Muscle of arm (tissue), 12 donors: ENCODE measurements around the gene OSBPL2. TPM values are rescaled to one million over a fixed set of nuclear protein-coding genes. Genes with fewer than 3 reads are reported as not detected.

Experiments
- DNase-seq: peaks from one replicate; pipeline ENCODE4 v3.0.0-alpha.2; 2013
- polyA plus RNA-seq, 12 donors: library from polyadenylated mRNA; unstranded; fragments of 120-200 nt; gene quantifications; one replicate each; pipeline ENCODE4 v1.2.1, GENCODE V29; 2013; ENCODE audit not compliant: insufficient read length in 12 of 12

The OSBPL2 gene
- polyA plus RNA-seq, 12 donors = 24.1 to 43.3 (median 30.6) TPM; not detected in 1

GRCh38 chr20:62280303-62280702, 42.0 kb downstream of the OSBPL2 start:
- DNase-seq = no peak

DNA sequence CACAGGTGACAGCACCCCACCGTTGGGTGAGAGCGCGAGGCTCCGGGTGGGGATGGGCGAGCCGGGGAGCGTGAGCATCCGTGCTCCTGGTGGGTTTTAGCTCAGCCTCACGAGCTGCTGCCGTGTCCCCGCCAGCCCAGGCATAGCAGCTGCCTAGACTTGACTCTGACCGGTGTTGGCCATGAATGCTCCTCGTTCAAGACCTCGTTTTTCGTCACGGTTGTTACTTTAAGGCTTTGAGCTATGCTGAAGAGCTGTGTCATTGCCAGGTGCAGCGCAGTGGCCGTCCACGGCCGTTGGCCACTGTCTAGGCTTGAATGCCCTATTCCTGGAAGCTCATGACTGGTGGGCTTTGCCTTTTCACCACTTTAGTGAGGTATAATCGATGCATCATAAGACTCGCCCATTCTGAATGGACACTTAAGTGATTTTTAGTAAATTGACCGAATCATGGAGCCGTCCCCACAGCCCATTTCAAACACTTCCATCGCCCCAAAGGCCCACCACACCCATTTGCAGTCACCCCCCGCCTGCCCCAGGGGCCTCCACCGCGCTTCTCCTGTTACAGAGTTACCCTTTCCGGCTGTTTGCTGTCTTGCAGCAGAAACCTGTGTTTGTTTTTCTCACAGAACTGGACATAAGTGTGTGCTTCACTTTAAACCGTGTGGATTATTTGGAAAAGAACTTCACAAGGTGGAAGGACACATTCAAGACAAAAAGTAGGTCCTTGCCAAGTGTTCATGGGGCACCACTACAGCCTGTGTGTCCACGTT, 43.0 kb downstream of the OSBPL2 start:
- DNase-seq = no peak

- no peak for DNase-seq
Measured at GRCh38 chr20:62282103-62282502, 43.8 kb downstream of the OSBPL2 start.

DNA sequence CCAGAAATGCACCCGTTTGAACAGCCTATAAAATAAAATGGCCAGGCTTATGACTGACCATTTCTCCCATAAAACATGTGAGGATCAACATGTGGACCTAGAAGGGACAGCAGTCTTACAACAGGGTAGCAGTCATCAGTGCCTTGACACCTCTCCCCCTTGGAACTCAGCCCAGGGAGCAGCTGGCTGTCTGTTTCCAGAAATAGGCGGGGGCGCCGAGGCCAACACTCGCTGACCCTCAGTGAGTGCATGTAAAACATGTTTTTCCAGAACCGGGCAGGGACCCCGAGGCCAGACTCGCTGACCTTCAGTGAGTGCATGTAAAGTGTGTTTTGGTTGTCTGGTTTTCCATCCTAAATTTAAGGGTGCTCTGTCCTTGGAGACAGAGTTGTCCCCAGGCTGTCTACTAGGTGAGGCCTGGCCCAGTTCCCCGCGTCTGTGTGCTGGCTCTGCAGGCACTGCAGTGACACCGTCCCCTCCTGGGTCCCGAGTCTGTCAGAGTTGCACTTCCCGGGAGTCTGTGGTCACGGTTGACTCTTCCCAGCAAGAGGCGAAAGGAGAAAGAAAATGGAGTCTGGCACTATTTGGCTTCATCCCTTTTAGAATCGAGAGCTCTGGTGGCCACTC, 44.7 kb downstream of the OSBPL2 start:
- no peak for DNase-seq

DNA sequence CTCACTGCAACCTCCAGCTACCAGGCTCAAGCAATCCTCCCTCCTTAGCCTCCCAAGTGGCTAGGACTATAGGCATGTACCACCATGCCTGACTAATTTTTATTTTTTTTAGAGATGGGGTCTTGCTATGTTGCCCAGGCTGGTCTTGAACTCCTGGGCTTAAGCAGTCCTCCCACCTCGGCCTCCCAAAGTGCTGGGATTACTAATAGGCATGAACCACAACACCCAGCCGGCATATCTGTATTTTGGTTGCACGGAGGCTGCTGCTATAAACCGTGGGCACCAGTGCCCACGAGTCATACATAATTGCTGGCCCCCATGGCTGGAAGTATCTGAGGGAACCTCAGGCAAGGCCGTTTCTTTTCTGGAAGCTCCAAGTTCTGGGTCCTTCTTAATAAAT, 46.1 kb downstream of the OSBPL2 start:
- DNase-seq = no peak

- DNase-seq = no peak
Measured at GRCh38 chr20:62285151-62285550, 46.8 kb downstream of the OSBPL2 start.

DNA sequence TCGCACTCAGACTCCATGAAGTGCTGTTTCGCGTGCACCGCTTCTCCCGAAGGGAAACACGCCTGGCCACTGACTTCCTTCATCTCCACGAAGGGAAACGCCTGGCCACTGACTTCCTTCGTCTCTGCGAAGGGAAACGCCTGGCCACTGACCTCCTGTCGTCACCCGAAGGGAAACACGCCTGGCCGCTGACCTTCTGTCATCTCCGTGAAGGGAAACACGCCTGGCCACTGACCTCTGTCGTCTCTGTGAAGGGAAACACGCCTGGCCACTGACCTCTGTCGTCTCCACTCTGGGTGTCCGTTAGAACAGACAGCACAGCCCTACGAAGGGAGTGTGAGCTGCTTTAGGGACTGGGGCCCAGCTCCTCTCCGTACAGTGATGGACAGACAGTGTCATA, 47.4 kb downstream of the OSBPL2 start:
- DNase-seq = no peak

DNA sequence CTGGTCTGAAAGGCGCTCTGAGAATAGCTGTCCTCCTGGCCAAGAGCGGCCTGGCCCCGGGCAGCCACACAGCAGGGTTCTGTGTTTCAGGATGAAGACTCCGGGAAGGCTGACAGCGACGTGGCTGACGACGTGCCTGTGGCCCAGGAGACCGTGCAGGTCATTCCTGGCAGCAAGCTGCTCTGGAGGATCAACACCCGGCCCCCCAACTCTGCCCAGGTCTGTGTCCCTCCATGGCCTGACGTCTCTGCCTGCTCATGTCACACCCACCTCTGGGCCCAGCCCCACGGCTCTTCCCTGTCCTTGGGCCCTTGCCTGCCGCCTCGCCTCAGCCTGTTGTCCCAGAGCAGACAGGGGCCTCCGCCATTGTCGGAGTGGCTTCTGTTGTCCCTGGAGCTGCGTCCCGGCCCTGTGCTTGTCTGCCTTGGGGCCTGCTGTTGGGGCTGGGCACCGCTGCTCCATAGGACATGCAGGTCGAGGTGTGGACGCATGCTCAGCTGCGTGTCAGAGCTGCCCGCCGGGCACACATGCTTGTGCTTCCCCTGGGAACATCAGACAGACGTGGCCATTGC, 48.3 kb downstream of the OSBPL2 start:
- DNase-seq = no peak

DNA sequence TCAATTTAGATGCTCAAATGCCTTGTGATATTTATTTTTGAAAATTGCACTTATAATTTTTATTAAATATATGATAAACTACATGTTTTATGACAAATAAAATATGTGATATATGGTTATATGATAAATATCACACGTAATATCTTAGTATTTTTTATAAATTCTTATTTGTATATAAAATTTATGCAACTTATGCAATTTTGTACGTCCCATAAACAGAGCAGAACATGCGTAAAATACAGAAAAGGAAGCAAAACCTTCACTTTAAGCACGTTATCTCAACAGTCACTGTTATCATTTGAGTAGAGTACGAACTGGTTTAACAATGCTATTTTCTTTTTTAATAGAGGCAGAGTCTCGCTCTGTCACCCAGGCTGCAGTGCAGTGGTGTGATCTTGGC, 48.8 kb downstream of the OSBPL2 start:
- DNase-seq = no peak

DNA sequence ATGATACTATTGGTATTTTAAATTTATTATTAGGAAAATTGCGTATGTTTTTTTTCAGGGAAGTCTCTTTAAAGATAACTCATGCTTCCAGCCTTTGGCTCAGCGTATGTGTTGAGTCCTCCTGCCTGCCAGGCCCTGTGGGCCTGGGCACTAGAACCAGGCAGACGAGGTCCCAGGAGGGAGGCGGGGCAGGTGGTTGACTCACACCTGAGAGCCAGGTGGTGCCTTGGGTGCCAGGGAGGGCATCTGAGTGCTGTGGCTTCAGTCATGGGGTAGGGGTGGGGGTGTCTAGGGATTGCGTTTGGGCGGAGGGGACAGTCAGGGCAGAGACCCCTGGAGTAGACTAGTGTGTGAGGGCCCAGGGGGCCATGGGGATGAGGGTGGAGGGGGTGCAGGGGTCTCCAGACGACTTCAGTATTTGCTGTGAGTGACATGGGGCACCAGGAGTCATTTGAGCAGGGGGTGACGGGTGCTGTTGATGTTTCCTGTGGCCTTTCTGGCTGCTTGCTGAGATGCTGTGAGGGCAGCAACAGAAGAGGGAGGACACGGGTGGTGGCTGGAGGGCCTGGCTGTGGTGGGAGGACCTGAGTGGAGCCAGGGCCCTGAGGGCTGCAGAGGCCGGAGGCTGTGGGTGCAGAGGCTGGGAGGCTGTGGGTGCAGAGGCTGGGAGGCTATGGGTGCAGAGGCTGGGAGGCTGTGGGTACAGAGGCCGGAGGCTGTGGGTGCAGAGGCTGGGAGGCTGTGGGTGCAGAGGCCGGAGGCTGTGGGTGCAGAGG, 49.6 kb downstream of the OSBPL2 start:
- no peak for DNase-seq

GRCh38 chr20:62288535-62289105, 50.3 kb downstream of the OSBPL2 start:
- no peak for DNase-seq

- no peak for DNase-seq
Measured at GRCh38 chr20:62289131-62289530, 50.8 kb downstream of the OSBPL2 start.

- DNase-seq = no peak
Measured at GRCh38 chr20:62289898-62290297, 51.6 kb downstream of the OSBPL2 start.

GRCh38 chr20:62291251-62292066, 53.1 kb downstream of the OSBPL2 start:
- no peak for DNase-seq

GRCh38 chr20:62292108-62292507, 53.8 kb downstream of the OSBPL2 start:
- no peak for DNase-seq

- no peak for DNase-seq
Measured at GRCh38 chr20:62293111-62293784, 54.9 kb downstream of the OSBPL2 start.

- no peak for DNase-seq
Measured at GRCh38 chr20:62293946-62294345, 55.6 kb downstream of the OSBPL2 start.

DNA sequence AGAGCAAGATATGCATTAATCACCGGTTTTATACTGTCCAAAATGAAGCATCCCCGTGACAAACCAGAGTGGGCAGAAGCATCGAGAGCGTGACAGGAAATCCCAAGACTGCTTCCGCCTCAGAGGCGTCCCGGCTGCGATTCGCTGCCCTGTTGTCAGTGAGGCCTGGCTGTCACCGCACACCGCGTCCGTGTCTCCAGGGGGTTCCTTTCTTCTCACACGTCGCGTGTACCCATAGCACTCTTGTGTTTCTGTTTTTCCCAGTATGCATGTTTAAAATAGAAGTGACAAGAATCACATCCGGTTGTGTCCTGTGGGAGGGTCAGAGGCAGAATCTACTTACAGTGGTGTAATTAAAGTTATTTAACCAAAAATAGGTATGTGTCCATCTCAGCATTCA, 56.2 kb downstream of the OSBPL2 start:
- no peak for DNase-seq

DNA sequence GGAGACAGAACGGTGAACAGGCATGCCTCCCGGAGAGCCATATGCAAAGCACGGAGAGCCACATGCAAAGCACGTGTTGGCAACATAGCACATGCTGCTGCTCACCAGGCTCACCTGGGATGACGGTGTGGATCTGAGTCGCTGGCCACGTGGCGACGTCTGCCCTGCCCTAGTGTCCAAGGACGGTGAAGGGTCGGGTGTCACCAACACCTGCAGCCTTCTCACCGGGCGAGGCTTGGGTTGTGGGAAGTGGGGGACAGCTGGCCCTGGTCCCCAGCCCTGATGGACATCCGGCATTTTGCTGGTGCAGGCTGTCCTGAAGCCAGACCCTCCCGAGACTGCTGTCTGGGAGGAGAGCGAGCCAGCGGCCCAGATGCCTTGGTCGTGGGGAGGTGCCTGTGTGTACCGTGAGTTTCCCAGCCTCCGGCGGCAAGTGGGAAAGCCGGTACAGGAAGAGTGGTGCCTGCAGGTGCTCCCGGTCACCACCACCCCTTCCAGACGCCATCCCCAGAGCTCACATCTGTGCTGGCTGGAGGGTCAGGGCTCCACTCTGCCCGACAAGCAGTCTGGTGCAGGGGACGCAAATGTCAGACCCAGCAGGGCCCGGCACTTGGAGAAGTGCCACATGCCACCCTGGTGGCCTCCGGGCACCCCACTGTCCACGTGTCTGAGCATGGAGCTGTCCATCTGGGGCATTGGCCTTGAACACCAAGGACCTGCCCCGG, 58.6 kb downstream of the OSBPL2 start:
- DNase-seq = no peak
